ENCODE results near the gene C2CD2.

- TF ChIP-seq CTCF (IDR thresholded peaks at IDR 0.05; ENCODE audit: low read length) (no peak), EZH2 (IDR thresholded peaks at IDR 0.05; ENCODE audit: borderline replicate concordance, low read length) (no peak)
These were observed 56.7 kb downstream of the C2CD2 start for GRCh38 chr21:41897047-41897669.
